ENCODE data around the gene FBF1.

FBF1 gene

DNA sequence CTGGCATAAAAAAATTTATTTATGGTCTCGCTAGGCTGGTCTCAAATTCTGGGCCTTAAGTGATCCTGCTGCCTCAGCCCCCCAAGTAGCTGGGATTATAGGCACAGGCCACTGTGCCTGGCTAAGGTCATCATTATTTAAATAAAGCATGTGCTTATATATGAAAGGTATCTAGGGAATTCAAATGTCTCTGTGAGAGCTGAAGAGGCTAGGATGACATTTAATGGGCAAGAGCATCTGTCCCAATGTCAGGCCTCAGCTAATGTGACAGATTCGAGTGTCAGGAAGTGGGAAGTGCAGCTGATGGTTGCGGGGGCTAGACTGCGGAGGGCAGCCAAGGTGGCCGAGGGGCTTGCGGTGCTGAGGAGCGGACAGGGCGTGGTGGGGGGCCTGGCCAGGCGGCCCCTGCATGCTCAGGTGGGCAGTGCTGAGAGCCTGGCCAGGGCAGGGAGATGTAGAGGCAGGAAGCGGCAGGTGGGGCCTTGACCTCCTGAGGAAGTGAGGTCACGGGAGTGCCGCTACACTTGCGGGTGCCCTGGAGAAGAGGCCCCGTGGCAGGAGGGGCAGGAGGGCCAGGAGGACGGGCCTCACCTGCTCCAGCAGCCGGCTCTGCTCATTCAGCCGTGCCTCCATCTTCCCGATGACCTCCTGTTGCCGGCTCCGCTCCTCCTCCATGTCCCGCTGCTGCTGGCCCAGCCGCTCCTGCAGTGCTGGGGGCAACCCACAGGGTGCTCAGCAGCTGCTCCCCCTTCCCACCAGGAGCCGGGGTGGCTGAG lies 23.5 kb downstream of the FBF1 start:
- Histone ChIP-seq H3K4me3 (ENCODE audit: low read depth, low read length) (no peak overlapping the region), H3K27ac (ENCODE audit: extremely low read depth, low read depth, low read length) (no peak overlapping the region), H3K9me3 (ENCODE audit: control insufficient read depth, insufficient read depth, low read depth, low read length) (no peaks in the 10 kb centered on the region), H3K36me3 (ENCODE audit: control insufficient read depth in 2 of 2, insufficient read depth in 1 of 2, low read length in 2 of 2) (peaks cover 19 to 80% of the 10 kb centered on the region in 2 experiments; a peak in 2 of 3 replicates), H3K4me1 (ENCODE audit: control insufficient read depth, insufficient read depth, low read length) (no peaks in the 10 kb centered on the region)
- ChIA-PET CTCF (interaction anchor here (0.7 to 3.2 kb wide), 6 partner anchors 10 to 89 kb away, joined by 3 to 16 read pairs (median 6); partner anchors contain the start of gene MRPL38), POLR2A (interaction anchor here (0.5 to 1.8 kb wide), 3 partner anchors 12 to 63 kb away, joined by 4 to 8 read pairs (median 5); partner anchors contain the start of genes ACOX1, MRPL38 and TEN1)
- no peak for TF ChIP-seq ZNF529 (tag by site-specific recombination; IDR thresholded peaks at IDR 0.05; ENCODE audit: insufficient replicate concordance)
- TF ChIP-seq GLIS2 (tag by site-specific recombination; IDR thresholded peaks at IDR 0.05), result peak; percentile 41; the same call in 1 of the 2 replicates

- no peak overlapping the region for H3K27ac ChIP-seq (ENCODE audit: extremely low read depth, low read depth, low read length)
- no peaks in the 10 kb centered on the region for H3K9me3 ChIP-seq (ENCODE audit: control insufficient read depth, insufficient read depth, low read depth, low read length)
- H3K36me3 ChIP-seq (ENCODE audit: control insufficient read depth in 2 of 2, insufficient read depth in 1 of 2, low read length in 2 of 2), result peaks cover 25 to 77% of the 10 kb centered on the region in 2 experiments; a peak in 2 of 3 replicates
- no peaks in the 10 kb centered on the region for H3K4me1 ChIP-seq (ENCODE audit: control insufficient read depth, insufficient read depth, low read length)
- ChIA-PET POLR2A (interaction anchor here (1.2 to 1.6 kb wide), 2 partner anchors 10 to 21 kb away, joined by 3 to 5 read pairs; partner anchors contain the start of gene MRPL38), CTCF (interaction anchor here (0.9 to 3.2 kb wide), 4 partner anchors 7 to 67 kb away, joined by 3 to 16 read pairs (median 10); partner anchors contain the start of gene MRPL38)
- TF ChIP-seq ZNF223 (tag by site-specific recombination; IDR thresholded peaks at IDR 0.05) (no peak), REPIN1 (tag by site-specific recombination; IDR thresholded peaks at IDR 0.05; ENCODE audit: low read depth) (no peak), REST (tag by site-specific recombination; IDR thresholded peaks at IDR 0.05) (peak; percentile 32; the same call in 1 of the 2 replicates), ZNF112 (tag by site-specific recombination; IDR thresholded peaks at IDR 0.05) (no peak), ZNF513 (tag by site-specific recombination; IDR thresholded peaks at IDR 0.05) (no peak), OSR2 (tag by site-specific recombination; IDR thresholded peaks at IDR 0.05) (no peak), ZNF561 (tag by site-specific recombination; IDR thresholded peaks at IDR 0.05; ENCODE audit: borderline replicate concordance) (no peak), FEZF1 (tag by site-specific recombination; IDR thresholded peaks at IDR 0.05) (no peak), ZNF747 (tag by site-specific recombination; IDR thresholded peaks at IDR 0.05) (no peak), GLIS2 (tag by site-specific recombination; IDR thresholded peaks at IDR 0.05) (0 out of 2 replicates have a peak, but pooled peaks have one; percentile 5)
- TF ChIP-seq, protein P1, sequence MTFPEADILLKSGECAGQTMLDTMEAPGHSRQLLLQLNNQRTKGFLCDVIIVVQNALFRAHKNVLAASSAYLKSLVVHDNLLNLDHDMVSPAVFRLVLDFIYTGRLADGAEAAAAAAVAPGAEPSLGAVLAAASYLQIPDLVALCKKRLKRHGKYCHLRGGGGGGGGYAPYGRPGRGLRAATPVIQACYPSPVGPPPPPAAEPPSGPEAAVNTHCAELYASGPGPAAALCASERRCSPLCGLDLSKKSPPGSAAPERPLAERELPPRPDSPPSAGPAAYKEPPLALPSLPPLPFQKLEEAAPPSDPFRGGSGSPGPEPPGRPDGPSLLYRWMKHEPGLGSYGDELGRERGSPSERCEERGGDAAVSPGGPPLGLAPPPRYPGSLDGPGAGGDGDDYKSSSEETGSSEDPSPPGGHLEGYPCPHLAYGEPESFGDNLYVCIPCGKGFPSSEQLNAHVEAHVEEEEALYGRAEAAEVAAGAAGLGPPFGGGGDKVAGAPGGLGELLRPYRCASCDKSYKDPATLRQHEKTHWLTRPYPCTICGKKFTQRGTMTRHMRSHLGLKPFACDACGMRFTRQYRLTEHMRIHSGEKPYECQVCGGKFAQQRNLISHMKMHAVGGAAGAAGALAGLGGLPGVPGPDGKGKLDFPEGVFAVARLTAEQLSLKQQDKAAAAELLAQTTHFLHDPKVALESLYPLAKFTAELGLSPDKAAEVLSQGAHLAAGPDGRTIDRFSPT (tag by site-specific recombination; IDR thresholded peaks at IDR 0.05), result no peak
- no peak overlapping the region for H3K4me3 ChIP-seq (ENCODE audit: low read depth, low read length)
Observed at GRCh38 chr17:75915268-75915667, 25.6 kb downstream of the FBF1 start.

Measured in HEK293 (cell line).